Heart right ventricle (tissue), 16 donors: Measurements from ENCODE around the gene C16orf89. TPM values are rescaled to one million over a fixed set of nuclear protein-coding genes. Genes with fewer than 3 reads are reported as not detected.
"Not testable (repeated sequence)": the region's sequence is repeated elsewhere in the genome, so short reads cannot be mapped to it uniquely, and the experiment has no call there.

Experiments
- ATAC-seq, 8 donors: fragments of 200-7000 bp; cut with Tn5 transposase; one replicate each; pipeline ENCODE4 v1.9.1; 2020; ENCODE audit warnings: mild to moderate bottlenecking in 8 of 8, moderate library complexity in 8 of 8, moderate number of reproducible peaks in 1 of 8
- DNase-seq, 2 donors: peaks; one replicate each; pipeline ENCODE4 v3.0.0-alpha.2; 2020
- H3K27ac ChIP-seq, 10 donors: fragments of 200-600 bp; sonication (generic) in 2 of 10; one replicate each; pipeline versions ENCODE4 v1.5.0 to v1.8.0; 2020 to 2022; ENCODE audit warnings: mild to moderate bottlenecking in 3 of 10
- H3K27me3 ChIP-seq, 7 donors: fragments of 200-600 bp; one replicate each; pipeline ENCODE4 v1.8.0; 2021 to 2022; ENCODE audit warnings: mild to moderate bottlenecking in 2 of 7
- H3K36me3 ChIP-seq, 9 donors: fragments of 200-600 bp; sonication (generic) in 1 of 9; one replicate each; pipeline versions ENCODE4 v1.5.0 to v1.8.0; 2020 to 2022; ENCODE audit warnings: mild to moderate bottlenecking in 2 of 9
- H3K4me1 ChIP-seq, 9 donors: fragments of 200-600 bp; sonication (generic) in 1 of 9; one replicate each; pipeline versions ENCODE4 v1.5.0 to v1.8.0; 2020 to 2022; ENCODE audit warnings: mild to moderate bottlenecking in 4 of 9
- H3K4me3 ChIP-seq, 10 donors: fragments of 200-600 bp; sonication (generic) in 2 of 10; one replicate each; pipeline versions ENCODE4 v1.5.0 to v1.8.0; 2020 to 2022; ENCODE audit warnings: mild to moderate bottlenecking in 7 of 10, moderate library complexity in 2 of 10
- H3K9me3 ChIP-seq, 11 donors: fragments of 200-600 bp in 10 of 11; sonication (generic) in 2 of 11; one replicate each; pipeline versions ENCODE4 v1.5.0 to v1.8.0; 2013 to 2022; ENCODE audit warnings: mild to moderate bottlenecking in 2 of 11, control low read depth in 1 of 11, moderate library complexity in 1 of 11
- CTCF ChIP-seq, 9 donors: fragments of 200-600 bp; sonication (generic) in 2 of 9; IDR thresholded peaks; one replicate each; pipeline versions ENCODE4 v1.5.0 to v1.8.0; 2021 to 2022; ENCODE audit warnings: antibody characterized with exemption in 9 of 9, mild to moderate bottlenecking in 5 of 9, moderate library complexity in 1 of 9
- WGBS, 2 donors: extraction: QIAGEN DNeasy Blood & Tissue Kit; methylation state at CpG; one replicate each; pipeline ENCODE4 v1.1.7; 2013; ENCODE audit warnings: inconsistent platforms in 1 of 2; 5-methylcytosine and 5-hydroxymethylcytosine counted together
- intact Hi-C, 10 donors: fragments of 100-400 bp; cut with DNase I; formaldehyde crosslinking; loops; one replicate each; pipeline versions ENCODE4 v1.11.1 to v1.14.2; 2022
- polyA plus RNA-seq, 2 donors: library from polyadenylated mRNA; stranded (reverse); fragments of 200-250 nt; gene quantifications; one replicate each; pipeline ENCODE4 v1.2.3, GENCODE V29; 2013
- total RNA-seq, 10 donors: library from RNA; stranded (reverse); fragmentation: NEBNext Ultra II Directional in 3 of 10; extraction: Animal tissue kit (Norgen Biotek cat#: 25700) in 3 of 10; gene quantifications; one replicate each; pipeline versions ENCODE4 v1.2.1 to v1.2.4, GENCODE V29; 2021 to 2023
- donor health status: Arrhythmogenic right ventricular cardiomyopathy.
- donor health status: ischemic (EF 13 %, LVEDD 7.1; RV severe dilation, severe dysfunction).
- donor health status: healthy with polysubstance abuse.
- donor health status: DM: no; HTN: yes; CAD: no.
- donor health status: DM: no; HTN: no; CAD: no.
- donor health status: ischemic (EF 25% LVEDD 6.9; RV normal size, moderate dysfunction).
- donor health status: ischemic (EF 25% LVEDD 5.7; RV mildly dilated, moderate dysfunction).
- donor health status: healthy.
- donor health status: DM: yes; HTN: yes; CAD: no.
- donor health status: Ischemic cardiomyopathy.
- donor health status: ischemic (EF 35%, LVEDD 5.7; RV mildly dilated, moderate dysfunction).
- donor health status: nonischemic (EF 11% LVEDD 7.7; RV severe dilation, severe dysfunction).
- donor health status: DM: yes; HTN: yes; CAD: no.
- donor health status: PGD.
- donor health status: ischemic (EF 29% LVEDD 5.4; RV normal size, mild dysfunction).
- donor health status: nonischemic (EF 23%, LVEDD 6.1; RV moderate dilation, normal function).

C16orf89 gene
- total and polyA plus RNA-seq, 12 donors, result 0.28 to 44.9 (median 5.0) TPM

GRCh38 chr16:5054876-5055865, 10.6 kb downstream of the C16orf89 start:
- TF ChIP-seq CTCF (IDR thresholded peaks at IDR 0.05), result no peak
- Histone ChIP-seq H3K4me1 (peaks cover 0 to 10% (median 0%) of the 10 kb centered on the region in 9 donors), H3K4me3 (no peak overlapping the region), H3K27ac (no peak overlapping the region), H3K27me3 (no peaks in the 10 kb centered on the region), H3K9me3 (peaks cover 0 to 15% (median 0%) of the 10 kb centered on the region in 11 donors), H3K36me3 (no peaks in the 10 kb centered on the region)
- intact Hi-C loops, result no loop called here
- ATAC-seq, result no peak
- WGBS, 2 donors, result 91% methylated on average over 16 of the region's 16 CpGs
- no peak for DNase-seq

DNA sequence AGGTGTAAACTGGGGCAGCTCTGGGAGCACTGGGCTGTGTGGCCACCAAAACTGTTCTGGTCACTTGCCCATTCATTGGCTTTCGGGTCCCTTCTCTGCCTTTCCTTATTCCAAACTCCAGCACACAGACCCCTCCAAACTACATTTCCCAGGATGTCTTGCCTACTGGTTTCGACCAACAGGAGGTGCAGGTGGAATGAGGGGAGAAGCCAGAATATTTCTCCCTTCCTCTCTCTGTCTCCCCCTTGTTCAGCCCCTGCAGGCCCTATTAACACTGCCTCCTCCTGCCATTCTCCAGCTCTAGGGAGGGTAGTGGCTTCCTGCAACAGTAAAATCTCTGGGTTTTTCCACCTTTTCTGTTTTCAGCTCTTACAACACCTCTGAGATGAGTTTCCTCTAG, 18.8 kb downstream of the C16orf89 start:
- no peak for TF ChIP-seq CTCF (IDR thresholded peaks at IDR 0.05)
- intact Hi-C loops, result no loop called here
- Histone ChIP-seq H3K4me1 (no peaks in the 10 kb centered on the region), H3K27me3 (no peaks in the 10 kb centered on the region), H3K27ac (no peak overlapping the region), H3K36me3 (peaks cover 0 to 5% (median 0%) of the 10 kb centered on the region in 9 donors), H3K9me3 (peaks cover 0 to 15% (median 0%) of the 10 kb centered on the region in 11 donors), H3K4me3 (no peak overlapping the region)
- DNase-seq (no peak), ATAC-seq (no peak)
- WGBS, 2 donors, result 70 to 76% methylated on average over 2 of the region's 2 CpGs

GRCh38 chr16:5045499-5046115, 20.1 kb downstream of the C16orf89 start:
- peaks cover 0 to 3% (median 0%) of the 10 kb centered on the region in 11 donors for H3K9me3 ChIP-seq
- DNase-seq, result no peak
- TF ChIP-seq CTCF (IDR thresholded peaks at IDR 0.05), result no peak
- H3K36me3 ChIP-seq, result peaks cover 0 to 5% (median 0%) of the 10 kb centered on the region in 9 donors
- ATAC-seq, result no peak
- intact Hi-C loops, result no loop called here
- no peak overlapping the region for H3K27ac ChIP-seq
- no peak overlapping the region for H3K4me3 ChIP-seq
- H3K27me3 ChIP-seq, result no peaks in the 10 kb centered on the region
- WGBS, 2 donors, result 87 to 91% methylated on average over 10 of the region's 10 CpGs
- peaks cover 0 to 3% (median 0%) of the 10 kb centered on the region in 9 donors for H3K4me1 ChIP-seq

DNA sequence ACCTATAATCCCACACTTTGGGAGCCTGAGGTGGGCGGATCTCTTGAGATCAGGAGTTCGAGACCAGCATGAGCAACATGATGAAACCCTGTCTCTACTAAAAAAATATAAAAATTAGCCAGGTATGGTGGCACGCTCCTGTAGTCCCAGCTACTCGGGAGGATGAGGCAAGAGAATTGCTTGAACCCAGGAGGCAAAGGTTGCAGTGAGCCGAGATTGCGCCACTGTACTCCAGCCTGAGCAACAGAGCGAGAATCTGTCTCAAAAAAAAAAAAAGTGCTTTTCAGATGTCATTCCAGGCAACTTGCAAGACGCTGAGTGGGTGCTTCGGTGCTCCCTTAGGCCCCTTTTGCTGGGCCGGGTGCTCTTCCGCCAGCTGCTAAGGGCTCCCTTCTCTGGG, 21.2 kb downstream of the C16orf89 start:
- intact Hi-C loops, result not testable (repeated sequence)

More for the DNA sequence above, 21.2 kb downstream of the C16orf89 start:
- DNase-seq, H3K9me3 ChIP-seq, H3K36me3 ChIP-seq, H3K27ac ChIP-seq, H3K4me1 ChIP-seq, ATAC-seq, H3K27me3 ChIP-seq, H3K4me3 ChIP-seq: not testable (repeated sequence)
- 94 to 96% methylated on average over 11 of the region's 11 CpGs for WGBS, 2 donors
